Measurements from ENCODE around the gene FBXW8.
"Not testable (repeated sequence)": the region's sequence is repeated elsewhere in the genome, so short reads cannot be mapped to it uniquely, and the experiment has no call there.

FBXW8 gene

DNA sequence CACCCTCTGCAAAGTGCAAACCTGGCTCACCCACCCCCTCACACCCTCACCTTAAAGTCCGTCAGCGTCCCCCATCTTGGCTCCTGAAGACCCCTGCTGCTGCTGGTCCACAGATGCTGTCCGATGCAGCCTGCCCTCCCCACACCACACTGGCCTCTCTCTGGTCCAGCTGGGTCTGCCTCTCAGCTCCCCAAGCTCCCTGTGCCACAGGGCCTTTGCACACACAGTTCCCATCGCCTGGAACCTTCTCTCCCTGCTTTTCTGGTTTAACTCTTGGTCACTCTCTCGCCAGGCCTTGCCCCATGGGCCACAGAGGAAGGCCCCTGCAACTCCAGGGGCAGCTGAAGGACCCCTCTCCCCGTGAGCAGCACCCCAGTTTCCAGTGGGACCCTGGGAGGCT, 143.5 kb downstream of the FBXW8 start:
- DNase-seq (ENCODE audit: low read depth in 2 of 2) = no peak

DNA sequence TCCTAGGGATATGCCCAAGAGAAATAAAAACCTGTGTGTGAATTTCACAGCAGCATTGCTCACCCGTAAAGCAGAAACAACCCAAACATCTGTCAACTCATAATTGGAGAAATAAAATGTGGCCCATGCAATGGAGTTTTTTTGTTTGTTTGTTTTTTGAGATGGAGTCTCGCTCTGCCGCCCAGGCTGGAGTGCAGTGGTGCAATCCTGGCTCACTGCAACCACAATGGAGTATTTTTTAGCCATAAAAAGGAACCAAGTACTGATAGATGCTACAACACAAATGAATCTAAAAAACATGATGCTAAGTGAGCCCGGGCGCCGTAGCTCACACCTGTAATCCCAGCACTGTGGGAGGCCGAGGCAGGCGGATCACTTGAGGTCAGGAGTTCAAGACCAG, 146.9 kb downstream of the FBXW8 start:
- not testable (repeated sequence) for DNase-seq (ENCODE audit: low read depth in 2 of 2)

GRCh38 chr12:117058442-117059072, 147.8 kb downstream of the FBXW8 start:
- no peak for DNase-seq (ENCODE audit: low read depth in 2 of 2)

DNA sequence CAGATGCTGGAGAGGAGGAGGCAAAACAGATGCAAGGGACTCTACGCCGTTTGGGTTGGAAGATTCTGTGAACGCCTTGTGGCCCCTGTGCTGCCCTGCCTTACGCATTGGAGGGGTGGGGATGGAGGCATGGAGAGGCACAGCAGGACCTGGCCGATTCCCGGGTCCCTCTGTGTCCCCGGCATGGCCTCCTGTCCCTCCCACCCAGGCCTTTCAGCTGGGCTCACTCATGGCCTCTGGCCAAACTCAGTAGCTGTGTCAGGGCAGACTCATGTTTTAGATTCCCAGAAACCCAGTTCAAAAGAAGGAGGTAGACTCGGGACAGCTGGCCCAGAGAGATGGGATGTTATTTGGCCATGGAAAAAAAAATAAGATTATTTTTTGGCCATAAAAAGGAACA, 148.4 kb downstream of the FBXW8 start:
- no peak for DNase-seq (ENCODE audit: low read depth in 2 of 2)

DNA sequence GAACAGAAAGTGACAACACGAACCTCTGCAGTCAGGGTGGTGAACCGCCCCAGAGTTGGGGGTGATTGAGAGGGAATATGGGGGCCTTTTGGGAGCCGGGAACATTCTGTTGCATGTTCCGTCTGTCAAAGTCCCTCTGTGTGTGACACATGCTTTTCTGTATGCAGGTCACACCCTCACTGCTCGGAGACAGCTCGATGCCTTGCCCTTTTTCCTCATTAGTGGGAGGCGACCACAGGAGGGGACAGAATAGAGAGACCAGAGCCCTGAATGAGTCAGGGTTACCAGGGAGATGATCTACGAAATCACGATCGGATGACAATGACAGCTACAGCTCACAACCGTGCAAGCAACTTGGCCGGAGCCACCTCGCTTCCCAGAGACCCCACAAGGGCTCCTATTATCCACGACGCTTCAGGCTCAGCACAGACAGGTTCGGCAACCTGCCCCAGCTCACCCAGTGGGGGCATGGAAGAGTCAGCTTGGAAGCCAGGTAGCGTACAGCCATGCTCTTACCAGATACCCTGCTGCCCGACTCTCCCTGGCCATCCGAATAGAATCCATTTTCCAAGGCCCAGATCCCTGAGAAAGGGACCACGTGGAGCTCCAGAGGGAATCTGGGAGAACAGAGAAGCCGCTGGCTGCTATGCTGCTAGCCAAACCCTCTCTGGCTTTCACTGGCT, 149.6 kb downstream of the FBXW8 start:
- no peak for DNase-seq (ENCODE audit: low read depth in 2 of 2)

- DNase-seq (ENCODE audit: low read depth in 2 of 2) = no peak
Observed at GRCh38 chr12:117060929-117061305, 150.2 kb downstream of the FBXW8 start.

DNA sequence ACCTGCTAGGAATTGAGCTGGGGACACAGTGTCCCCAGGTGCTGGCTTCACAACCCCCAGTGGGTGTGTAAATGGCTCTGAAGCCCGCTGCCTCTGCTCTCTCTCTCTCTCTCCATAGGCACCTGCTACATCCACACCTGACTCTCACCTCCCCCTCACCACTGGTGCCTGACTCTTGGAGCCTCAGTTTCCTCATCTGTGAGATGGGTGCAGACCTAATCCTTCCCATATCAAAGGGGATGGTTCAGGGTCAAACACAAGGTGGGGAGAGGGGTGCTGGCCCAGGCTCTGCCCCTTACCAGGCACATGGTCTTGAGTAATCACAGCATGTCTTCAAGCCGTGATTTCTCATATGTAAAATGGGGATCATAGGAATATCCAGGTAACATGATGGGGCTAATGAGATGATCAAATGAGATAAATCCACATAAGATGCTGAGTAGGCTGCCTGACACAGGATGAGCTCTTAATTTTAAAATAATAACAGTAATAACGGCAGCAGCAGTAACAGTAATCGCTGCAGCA, 150.9 kb downstream of the FBXW8 start:
- no peak for DNase-seq (ENCODE audit: low read depth in 2 of 2)

GRCh38 chr12:117063162-117063911, 152.6 kb downstream of the FBXW8 start:
- DNase-seq (ENCODE audit: low read depth in 2 of 2) = no peak

GRCh38 chr12:117064049-117064448, 153.3 kb downstream of the FBXW8 start:
- DNase-seq (ENCODE audit: low read depth in 2 of 2) = no peak

DNA sequence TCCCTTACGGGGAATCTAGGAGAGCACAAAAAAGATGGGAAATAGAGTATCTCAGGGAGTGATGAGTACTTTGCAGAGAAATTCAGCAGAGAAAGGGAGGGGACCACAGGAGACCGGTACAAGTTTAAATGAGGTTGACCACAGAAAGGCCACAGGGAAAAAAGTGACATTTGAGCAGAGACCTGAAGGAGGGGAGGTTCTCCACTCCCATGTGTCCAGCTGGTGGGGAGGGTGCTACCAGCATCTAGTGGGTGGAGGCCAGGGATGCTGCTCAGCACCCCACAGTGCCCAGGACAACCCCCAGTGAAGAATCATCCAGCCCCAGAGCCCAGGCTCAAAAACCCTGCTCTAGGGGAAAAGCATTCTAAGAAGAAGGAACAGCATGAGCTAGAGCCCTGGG, 153.8 kb downstream of the FBXW8 start:
- no peak for DNase-seq (ENCODE audit: low read depth in 2 of 2)

- no peak for DNase-seq (ENCODE audit: low read depth in 2 of 2)
Observed at GRCh38 chr12:117067016-117067415, 156.3 kb downstream of the FBXW8 start.

DNA sequence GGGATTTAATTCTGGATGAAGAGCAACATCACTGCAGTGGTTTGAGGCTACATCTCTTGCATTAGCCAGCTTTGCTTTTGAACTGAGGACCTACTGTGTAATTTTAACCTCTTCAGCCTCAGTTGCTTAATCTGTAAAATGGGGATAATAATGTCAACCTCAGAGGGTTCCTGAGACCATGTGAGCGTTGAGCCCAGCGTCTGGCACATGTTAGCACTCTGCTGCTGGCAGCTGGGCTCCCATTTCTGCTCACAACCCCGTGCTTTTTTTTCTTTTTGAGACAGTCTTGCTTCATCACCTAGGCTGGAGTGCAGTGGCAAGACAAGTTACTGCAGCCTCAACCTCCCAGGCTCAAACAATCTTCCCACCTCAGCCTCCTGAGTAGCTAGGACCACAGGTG, 156.9 kb downstream of the FBXW8 start:
- DNase-seq (ENCODE audit: low read depth in 2 of 2) = no peak

- DNase-seq (ENCODE audit: low read depth in 2 of 2) = no peak
Observed at GRCh38 chr12:117068492-117068891, 157.7 kb downstream of the FBXW8 start.

DNA sequence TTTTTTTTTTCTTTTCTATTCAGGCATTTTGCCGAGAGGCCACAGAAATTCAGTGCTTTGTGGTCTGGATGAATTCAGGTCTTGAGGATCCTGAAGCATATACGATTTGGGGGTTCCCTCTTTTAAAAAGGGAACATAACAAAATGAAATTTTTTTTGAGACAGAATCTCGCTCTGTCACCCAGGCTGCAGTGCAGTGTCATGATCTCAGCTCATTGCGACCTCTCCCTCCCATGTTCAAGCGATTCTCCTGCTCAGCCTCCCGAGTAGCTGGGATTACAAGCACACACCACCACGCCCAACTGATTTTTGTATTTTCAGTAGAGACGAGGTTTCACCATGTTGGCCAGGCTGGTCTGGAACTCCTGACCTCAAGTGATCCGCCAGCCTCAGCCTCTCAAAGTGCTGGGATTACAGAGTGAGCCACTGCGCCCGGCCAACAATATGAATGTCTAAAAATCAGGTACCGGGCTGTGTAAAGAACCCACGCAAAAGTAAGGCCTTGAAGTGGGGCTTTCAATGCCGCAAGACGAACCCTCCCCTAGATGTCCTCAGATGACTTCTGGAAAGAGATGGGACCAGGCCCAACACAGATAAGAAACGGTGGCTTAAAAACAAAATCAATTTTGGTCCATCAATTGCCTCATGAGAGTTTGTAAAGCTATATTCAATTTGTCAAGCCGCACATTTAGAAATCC, 158.5 kb downstream of the FBXW8 start:
- no peak for DNase-seq (ENCODE audit: low read depth in 2 of 2)

GRCh38 chr12:117069926-117070900, 159.5 kb downstream of the FBXW8 start:
- DNase-seq (ENCODE audit: low read depth in 2 of 2) = no peak

DNA sequence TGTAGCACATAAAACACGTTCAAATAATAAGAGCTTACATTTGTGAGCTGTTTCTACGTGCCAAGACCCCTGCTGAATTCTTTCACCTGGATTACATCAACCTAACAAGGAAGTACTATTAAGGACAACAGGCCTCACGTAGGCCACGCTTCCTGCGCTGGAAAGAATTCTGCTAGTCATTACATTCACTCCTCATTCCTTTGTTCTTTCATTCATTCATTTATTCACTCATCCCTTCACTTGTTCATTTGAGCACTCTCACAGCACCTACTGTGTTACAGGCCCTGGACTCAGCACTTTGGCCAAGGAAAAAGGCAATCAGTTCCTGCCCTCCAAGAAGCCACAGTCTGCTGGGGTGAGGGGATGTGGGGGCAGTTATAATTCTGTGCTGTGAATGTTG, 160.3 kb downstream of the FBXW8 start:
- DNase-seq (ENCODE audit: low read depth in 2 of 2) = no peak

DNA sequence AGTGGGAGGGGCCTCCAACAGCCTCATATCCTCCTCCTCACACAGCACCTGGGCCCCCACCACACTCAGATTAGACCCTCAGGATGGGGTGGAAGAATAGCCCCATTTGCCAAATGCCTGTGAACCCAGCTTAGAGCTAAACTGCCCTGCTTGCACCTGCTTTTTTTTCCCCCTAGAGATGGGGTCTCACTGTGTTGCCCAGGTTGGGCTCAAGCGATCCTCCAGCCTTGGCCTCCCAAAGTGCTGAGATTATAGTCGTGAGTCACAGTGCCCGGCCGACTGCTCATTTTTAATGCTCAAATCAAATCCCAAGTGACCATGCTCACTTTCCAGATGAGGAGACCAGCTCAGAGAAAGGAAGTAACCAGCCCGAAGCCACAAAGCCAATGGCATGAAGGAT, 161.4 kb downstream of the FBXW8 start:
- no peak for DNase-seq (ENCODE audit: low read depth in 2 of 2)

DNA sequence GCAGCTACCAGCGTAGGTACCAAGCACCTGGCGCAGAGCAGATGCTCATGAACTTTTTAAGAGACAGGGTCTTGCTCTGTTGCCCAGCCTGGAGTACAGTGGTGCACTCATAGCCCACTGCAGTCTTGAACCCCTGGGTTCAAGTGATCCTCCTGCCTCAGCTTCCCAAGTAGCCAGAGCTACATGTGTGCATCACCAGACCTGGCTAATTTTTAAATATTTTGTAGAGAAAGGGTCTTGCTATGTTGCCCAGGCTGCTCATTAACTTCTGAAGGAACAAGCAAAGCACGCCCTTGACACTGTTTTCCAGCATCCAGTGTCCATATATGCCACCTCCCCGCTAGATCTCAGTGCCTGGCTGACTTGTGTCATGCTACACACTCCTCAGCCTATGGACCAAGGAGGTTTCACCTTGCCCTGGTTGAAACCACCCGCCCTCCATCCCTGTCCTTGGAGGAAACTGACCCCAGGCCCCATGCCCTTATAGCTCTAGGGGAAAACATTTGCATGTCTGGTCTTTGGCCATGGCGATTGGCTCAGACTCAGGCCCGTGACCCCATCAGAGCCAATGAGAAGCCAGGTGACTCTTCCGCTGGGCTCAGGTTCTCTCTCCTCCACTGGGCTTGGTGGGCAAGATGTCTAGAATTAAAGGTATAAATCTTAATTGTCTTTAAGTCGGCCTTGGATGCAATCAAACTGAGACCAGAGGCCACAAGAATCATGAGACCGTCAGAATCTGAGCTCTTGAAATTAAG, 162.2 kb downstream of the FBXW8 start:
- no peak for DNase-seq (ENCODE audit: low read depth in 2 of 2)

DNA sequence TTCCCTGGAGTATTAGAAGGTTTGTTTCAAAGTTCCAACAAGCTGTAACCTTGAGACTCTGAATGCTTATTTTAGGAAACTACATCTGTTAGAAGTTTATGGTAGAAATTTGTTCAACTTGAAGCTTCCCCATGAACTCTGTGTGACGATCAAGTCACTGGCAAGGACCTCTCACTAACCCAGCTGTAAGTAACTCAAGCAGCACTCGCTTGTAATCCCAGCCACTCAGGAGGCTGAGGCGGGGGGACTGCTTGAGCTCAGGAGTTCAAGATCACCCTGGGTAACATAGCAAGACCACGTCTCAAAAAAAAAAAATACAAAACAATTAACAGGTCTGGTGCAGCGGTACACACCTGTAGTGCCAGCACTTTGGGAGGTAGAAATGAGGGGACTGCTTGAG, 162.9 kb downstream of the FBXW8 start:
- DNase-seq (ENCODE audit: low read depth in 2 of 2) = no peak
